Esophagus muscularis mucosa (tissue), 3 donors: ENCODE results near the gene HOXA10.

Experiments
- POLR2A ChIP-seq: fragments of 450-650 bp; IDR thresholded peaks from one replicate; pipeline ENCODE4 v1.6.1; 2017; ENCODE audit warnings: antibody characterized with exemption, moderate library complexity, mild to moderate bottlenecking, low read depth
- POLR2AphosphoS5 ChIP-seq, 2 donors: sonication (generic); formaldehyde crosslinking; IDR thresholded peaks; one replicate each; pipeline ENCODE4 v1.6.1; 2017; ENCODE audit warnings: antibody characterized with exemption in 2 of 2
- TF ChIP-seq, protein P1 (sequence below), 3 experiments: fragments of 200-600 bp in 2 of 3; fragments of 450-650 bp in 1 of 3; sonication (generic) in 2 of 3; IDR thresholded peaks; one replicate each; pipeline ENCODE4 v1.5.1; 2017 to 2019; ENCODE audit warnings: antibody characterized with exemption in 3 of 3, mild to moderate bottlenecking in 2 of 3, moderate library complexity in 1 of 3

DNA sequence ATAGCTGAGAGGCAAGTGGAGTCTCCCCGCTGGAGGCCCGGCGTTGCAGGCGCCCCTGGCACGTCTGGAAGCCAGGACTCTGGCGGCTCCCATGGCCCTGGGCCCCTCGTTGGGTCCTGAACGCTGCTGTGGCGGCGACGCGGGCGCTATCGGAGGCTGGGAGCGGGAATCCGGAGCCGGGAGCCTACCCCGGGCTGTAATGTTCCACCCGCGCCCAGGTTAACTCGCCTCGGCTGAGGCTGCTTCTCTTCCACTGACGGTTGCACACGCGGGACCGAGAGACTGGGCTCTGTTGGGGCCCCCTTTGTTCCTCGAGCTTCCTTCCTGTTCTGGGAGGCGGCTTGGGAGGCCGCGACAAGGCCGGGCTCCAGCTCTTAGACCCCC, 29.3 kb downstream of the HOXA10 start:
- TF ChIP-seq, protein P1, sequence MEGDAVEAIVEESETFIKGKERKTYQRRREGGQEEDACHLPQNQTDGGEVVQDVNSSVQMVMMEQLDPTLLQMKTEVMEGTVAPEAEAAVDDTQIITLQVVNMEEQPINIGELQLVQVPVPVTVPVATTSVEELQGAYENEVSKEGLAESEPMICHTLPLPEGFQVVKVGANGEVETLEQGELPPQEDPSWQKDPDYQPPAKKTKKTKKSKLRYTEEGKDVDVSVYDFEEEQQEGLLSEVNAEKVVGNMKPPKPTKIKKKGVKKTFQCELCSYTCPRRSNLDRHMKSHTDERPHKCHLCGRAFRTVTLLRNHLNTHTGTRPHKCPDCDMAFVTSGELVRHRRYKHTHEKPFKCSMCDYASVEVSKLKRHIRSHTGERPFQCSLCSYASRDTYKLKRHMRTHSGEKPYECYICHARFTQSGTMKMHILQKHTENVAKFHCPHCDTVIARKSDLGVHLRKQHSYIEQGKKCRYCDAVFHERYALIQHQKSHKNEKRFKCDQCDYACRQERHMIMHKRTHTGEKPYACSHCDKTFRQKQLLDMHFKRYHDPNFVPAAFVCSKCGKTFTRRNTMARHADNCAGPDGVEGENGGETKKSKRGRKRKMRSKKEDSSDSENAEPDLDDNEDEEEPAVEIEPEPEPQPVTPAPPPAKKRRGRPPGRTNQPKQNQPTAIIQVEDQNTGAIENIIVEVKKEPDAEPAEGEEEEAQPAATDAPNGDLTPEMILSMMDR (IDR thresholded peaks at IDR 0.05) = no peak
- TF ChIP-seq POLR2A (no peak), POLR2AphosphoS5 (IDR thresholded peaks at IDR 0.05) (no peak)
